ENCODE data around the gene AKAP7.
A peak's percentile ranks its signal among the peaks of the same experiment; 100 is the strongest.
"Not testable (repeated sequence)": the region's sequence is repeated elsewhere in the genome, so short reads cannot be mapped to it uniquely, and the experiment has no call there.

AKAP7 gene

GRCh38 chr6:131135244-131136020, at the start of gene AKAP7:
AKAP7 (plus strand) TSS chr6:131135467; CDS start chr6:131135764, 297 bp downstream.
- Histone ChIP-seq H3K9ac (ENCODE audit: low read length) (peak within 1 kb of the TSS; percentile 61), H3K36me3 (ENCODE audit: control insufficient read depth, insufficient read depth, low read length) (no peaks in the 10 kb centered on the region), H3K4me3 (ENCODE audit: low read length) (peak within 1 kb of the TSS; percentile 88), H3K4me1 (ENCODE audit: control insufficient read depth, insufficient read depth, low read length) (peaks cover 9% of the 10 kb centered on the region), H3K27ac (ENCODE audit: low read depth, low read length) (peak within 1 kb of the TSS; percentile 89), H3K27me3 (ENCODE audit: control insufficient read depth, insufficient read depth, low read length) (no peaks in the 10 kb centered on the region)

DNA sequence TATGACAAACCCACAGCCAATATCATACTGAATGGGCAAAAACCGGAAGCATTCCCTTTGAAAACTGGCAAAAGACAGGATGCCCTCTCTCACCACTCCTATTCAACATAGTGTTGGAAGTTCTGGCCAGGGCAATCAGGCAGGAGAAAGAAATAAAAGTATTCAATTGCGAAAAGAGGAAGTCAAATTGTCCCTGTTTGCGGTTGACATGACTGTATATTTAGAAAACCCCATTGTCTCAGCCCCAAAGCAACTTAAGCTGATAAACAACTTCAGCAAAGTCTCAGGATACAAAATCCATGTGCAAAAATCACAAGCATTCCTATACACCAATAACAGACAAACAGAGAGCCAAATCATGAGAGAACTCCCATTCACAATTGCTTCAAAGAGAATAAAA, 44.9 kb upstream of the AKAP7 start:
- not testable (repeated sequence) for H3K27ac ChIP-seq (ENCODE audit: low read depth, low read length); H3K27me3 ChIP-seq (ENCODE audit: control insufficient read depth, insufficient read depth, low read length); H3K9ac ChIP-seq (ENCODE audit: low read length); H3K4me3 ChIP-seq (ENCODE audit: low read length); H3K36me3 ChIP-seq (ENCODE audit: control insufficient read depth, insufficient read depth, low read length); H3K4me1 ChIP-seq (ENCODE audit: control insufficient read depth, insufficient read depth, low read length)

DNA sequence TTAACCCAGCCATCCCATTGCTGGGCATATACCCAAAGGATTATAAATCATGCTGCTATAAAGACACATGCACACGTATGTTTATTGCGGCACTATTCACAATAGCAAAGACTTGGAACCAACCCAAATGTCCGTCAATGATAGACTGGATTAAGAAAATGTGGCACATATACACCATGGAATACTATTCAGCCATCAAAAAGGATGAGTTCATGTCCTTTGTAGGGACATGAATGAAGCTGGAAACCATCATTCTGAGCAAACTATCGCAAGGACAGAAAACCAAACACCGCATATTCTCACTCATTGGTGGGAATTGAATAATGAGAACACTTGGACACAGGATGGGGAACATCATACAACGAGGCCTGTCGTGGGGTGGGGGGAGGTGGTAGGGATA, 43.3 kb upstream of the AKAP7 start:
- H3K9ac ChIP-seq (ENCODE audit: low read length); H3K4me3 ChIP-seq (ENCODE audit: low read length); H3K27ac ChIP-seq (ENCODE audit: low read depth, low read length); H3K36me3 ChIP-seq (ENCODE audit: control insufficient read depth, insufficient read depth, low read length); H3K27me3 ChIP-seq (ENCODE audit: control insufficient read depth, insufficient read depth, low read length); H3K4me1 ChIP-seq (ENCODE audit: control insufficient read depth, insufficient read depth, low read length): not testable (repeated sequence)

GRCh38 chr6:131093334-131093733, 41.9 kb upstream of the AKAP7 start:
- Histone ChIP-seq H3K27ac (ENCODE audit: low read depth, low read length) (no peak overlapping the region), H3K4me1 (ENCODE audit: control insufficient read depth, insufficient read depth, low read length) (no peaks in the 10 kb centered on the region), H3K36me3 (ENCODE audit: control insufficient read depth, insufficient read depth, low read length) (no peaks in the 10 kb centered on the region), H3K4me3 (ENCODE audit: low read length) (no peak overlapping the region), H3K27me3 (ENCODE audit: control insufficient read depth, insufficient read depth, low read length) (no peaks in the 10 kb centered on the region), H3K9ac (ENCODE audit: low read length) (no peak overlapping the region)

DNA sequence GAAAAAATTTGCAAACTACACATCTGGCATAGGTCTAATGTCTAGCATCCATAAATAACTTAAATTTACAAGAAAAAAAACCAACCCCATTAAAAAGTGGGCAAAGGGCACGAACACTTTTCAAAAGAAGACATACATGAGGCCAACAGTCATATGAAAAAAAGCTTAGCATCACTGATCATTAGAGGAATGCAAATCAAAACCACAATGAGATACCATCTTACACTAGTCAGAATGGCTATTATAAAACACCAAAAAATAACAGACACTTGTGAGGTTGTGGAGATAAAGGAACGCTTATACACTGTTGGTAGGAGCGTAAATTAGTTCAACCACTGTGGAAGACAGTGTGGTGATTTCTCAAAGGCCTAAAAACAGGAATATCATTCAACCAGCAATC, 38.5 kb upstream of the AKAP7 start:
- Histone ChIP-seq H3K4me1 (ENCODE audit: control insufficient read depth, insufficient read depth, low read length) (no peaks in the 10 kb centered on the region), H3K27me3 (ENCODE audit: control insufficient read depth, insufficient read depth, low read length) (no peaks in the 10 kb centered on the region), H3K27ac (ENCODE audit: low read depth, low read length) (no peak overlapping the region), H3K4me3 (ENCODE audit: low read length) (no peak overlapping the region), H3K36me3 (ENCODE audit: control insufficient read depth, insufficient read depth, low read length) (no peaks in the 10 kb centered on the region), H3K9ac (ENCODE audit: low read length) (no peak overlapping the region)

GRCh38 chr6:131101911-131102680, 33.2 kb upstream of the AKAP7 start:
- Histone ChIP-seq H3K27me3 (ENCODE audit: control insufficient read depth, insufficient read depth, low read length) (no peaks in the 10 kb centered on the region), H3K9ac (ENCODE audit: low read length) (no peak overlapping the region), H3K4me3 (ENCODE audit: low read length) (no peak overlapping the region), H3K36me3 (ENCODE audit: control insufficient read depth, insufficient read depth, low read length) (no peaks in the 10 kb centered on the region), H3K4me1 (ENCODE audit: control insufficient read depth, insufficient read depth, low read length) (no peaks in the 10 kb centered on the region), H3K27ac (ENCODE audit: low read depth, low read length) (no peak overlapping the region)

DNA sequence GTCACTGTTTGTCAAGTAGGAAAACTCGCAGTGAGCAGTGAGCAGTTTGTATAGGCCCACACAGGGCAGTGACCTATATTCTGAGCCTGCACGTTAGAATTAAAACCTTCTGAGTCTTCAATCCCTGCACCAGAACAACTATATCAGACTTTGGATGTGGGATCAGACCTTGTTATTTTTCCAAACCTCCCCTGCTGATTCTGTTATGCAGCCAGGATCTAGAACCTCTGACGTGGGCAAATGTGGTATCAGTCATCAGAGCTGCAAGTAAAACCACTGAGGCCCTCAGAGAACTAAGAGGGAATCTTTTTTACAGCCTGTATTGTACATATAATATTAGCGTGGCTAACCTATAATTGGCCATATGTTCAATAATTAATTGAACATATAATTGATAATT, 32.0 kb upstream of the AKAP7 start:
- H3K27ac ChIP-seq (ENCODE audit: low read depth, low read length), result no peak overlapping the region
- H3K4me1 ChIP-seq (ENCODE audit: control insufficient read depth, insufficient read depth, low read length), result no peaks in the 10 kb centered on the region
- H3K27me3 ChIP-seq (ENCODE audit: control insufficient read depth, insufficient read depth, low read length), result no peaks in the 10 kb centered on the region
- H3K4me3 ChIP-seq (ENCODE audit: low read length), result no peak overlapping the region
- H3K9ac ChIP-seq (ENCODE audit: low read length), result no peak overlapping the region
- no peaks in the 10 kb centered on the region for H3K36me3 ChIP-seq (ENCODE audit: control insufficient read depth, insufficient read depth, low read length)

GRCh38 chr6:131103901-131104300, 31.4 kb upstream of the AKAP7 start:
- Histone ChIP-seq H3K36me3 (ENCODE audit: control insufficient read depth, insufficient read depth, low read length) (no peaks in the 10 kb centered on the region), H3K4me3 (ENCODE audit: low read length) (no peak overlapping the region), H3K9ac (ENCODE audit: low read length) (no peak overlapping the region), H3K4me1 (ENCODE audit: control insufficient read depth, insufficient read depth, low read length) (no peaks in the 10 kb centered on the region), H3K27me3 (ENCODE audit: control insufficient read depth, insufficient read depth, low read length) (no peaks in the 10 kb centered on the region), H3K27ac (ENCODE audit: low read depth, low read length) (no peak overlapping the region)

GRCh38 chr6:131107151-131107550, 28.1 kb upstream of the AKAP7 start:
- no peak overlapping the region for H3K4me3 ChIP-seq (ENCODE audit: low read length)
- H3K27me3 ChIP-seq (ENCODE audit: control insufficient read depth, insufficient read depth, low read length), result no peaks in the 10 kb centered on the region
- no peak overlapping the region for H3K27ac ChIP-seq (ENCODE audit: low read depth, low read length)
- H3K9ac ChIP-seq (ENCODE audit: low read length), result no peak overlapping the region
- H3K4me1 ChIP-seq (ENCODE audit: control insufficient read depth, insufficient read depth, low read length), result no peaks in the 10 kb centered on the region
- H3K36me3 ChIP-seq (ENCODE audit: control insufficient read depth, insufficient read depth, low read length), result no peaks in the 10 kb centered on the region

- H3K4me3 ChIP-seq (ENCODE audit: low read length), result no peak overlapping the region
- no peaks in the 10 kb centered on the region for H3K4me1 ChIP-seq (ENCODE audit: control insufficient read depth, insufficient read depth, low read length)
Measured at GRCh38 chr6:131112249-131112648, 23.0 kb upstream of the AKAP7 start.

GRCh38 chr6:131115651-131116050, 19.6 kb upstream of the AKAP7 start:
- Histone ChIP-seq H3K36me3 (ENCODE audit: control insufficient read depth, insufficient read depth, low read length) (no peaks in the 10 kb centered on the region), H3K27ac (ENCODE audit: low read depth, low read length) (no peak overlapping the region), H3K27me3 (ENCODE audit: control insufficient read depth, insufficient read depth, low read length) (no peaks in the 10 kb centered on the region), H3K9ac (ENCODE audit: low read length) (no peak overlapping the region), H3K4me1 (ENCODE audit: control insufficient read depth, insufficient read depth, low read length) (no peaks in the 10 kb centered on the region), H3K4me3 (ENCODE audit: low read length) (no peak overlapping the region)

More at GRCh38 chr6:131112249-131112648, 23.0 kb upstream of the AKAP7 start:
- H3K27me3 ChIP-seq (ENCODE audit: control insufficient read depth, insufficient read depth, low read length), result no peaks in the 10 kb centered on the region
- H3K27ac ChIP-seq (ENCODE audit: low read depth, low read length), result no peak overlapping the region
- no peak overlapping the region for H3K9ac ChIP-seq (ENCODE audit: low read length)
- no peaks in the 10 kb centered on the region for H3K36me3 ChIP-seq (ENCODE audit: control insufficient read depth, insufficient read depth, low read length)

- Histone ChIP-seq H3K4me1 (ENCODE audit: control insufficient read depth, insufficient read depth, low read length) (no peaks in the 10 kb centered on the region), H3K9ac (ENCODE audit: low read length) (no peak overlapping the region), H3K27ac (ENCODE audit: low read depth, low read length) (no peak overlapping the region), H3K27me3 (ENCODE audit: control insufficient read depth, insufficient read depth, low read length) (no peaks in the 10 kb centered on the region), H3K4me3 (ENCODE audit: low read length) (no peak overlapping the region), H3K36me3 (ENCODE audit: control insufficient read depth, insufficient read depth, low read length) (no peaks in the 10 kb centered on the region)
Measured at GRCh38 chr6:131116321-131116720, 18.9 kb upstream of the AKAP7 start.
